OCI-M2 (cell line): ENCODE results near the gene C13orf46.

Source experiments
- DNase-seq: peaks from one replicate; lab custom pipeline; 2025; ENCODE audit not compliant: unreplicated experiment; lab: John Stamatoyannopoulos, UW

Gene C13orf46

DNA sequence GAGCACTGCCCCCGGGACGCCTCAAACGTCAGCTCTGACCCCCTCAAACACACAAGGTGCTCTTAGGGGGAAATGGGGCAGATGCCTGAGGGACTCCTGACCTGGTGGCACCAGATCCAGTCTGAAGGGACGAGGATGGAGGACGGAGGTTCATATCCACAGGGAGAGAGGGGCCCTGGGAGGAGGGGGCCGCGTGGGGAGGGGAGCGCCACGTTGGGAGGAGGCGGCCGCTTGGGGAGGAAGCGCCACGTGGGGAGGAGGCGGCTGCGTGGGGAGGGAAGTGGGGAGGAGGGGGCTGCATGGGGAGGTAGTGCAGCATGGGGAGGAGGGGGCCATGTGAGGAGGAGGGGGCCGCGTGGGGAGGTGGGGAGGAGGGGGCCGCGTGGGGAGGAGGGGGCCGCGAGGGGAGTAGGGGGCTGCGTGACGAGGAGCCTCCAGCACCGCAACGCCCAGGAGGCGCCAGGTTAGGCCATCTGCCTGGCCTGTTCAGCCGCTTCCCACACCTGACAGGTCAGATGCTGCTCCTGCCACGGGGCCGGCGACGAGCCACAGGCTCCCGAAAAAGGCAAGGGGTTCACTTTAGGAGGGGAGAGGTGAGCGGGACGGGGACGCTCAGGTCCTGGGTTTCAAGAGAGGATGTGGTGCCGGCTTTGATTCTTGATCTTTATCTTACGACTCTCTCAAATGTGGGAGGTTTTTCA is 36.7 kb upstream of the C13orf46 start:
- DNase-seq: no peak

GRCh38 chr13:114009590-114010400 is 35.9 kb upstream of the C13orf46 start:
- DNase-seq: no peak

- no peak for DNase-seq
Observed at GRCh38 chr13:114008964-114009589, 35.2 kb upstream of the C13orf46 start.

GRCh38 chr13:114007566-114007965 is 33.7 kb upstream of the C13orf46 start:
- no peak for DNase-seq

DNA sequence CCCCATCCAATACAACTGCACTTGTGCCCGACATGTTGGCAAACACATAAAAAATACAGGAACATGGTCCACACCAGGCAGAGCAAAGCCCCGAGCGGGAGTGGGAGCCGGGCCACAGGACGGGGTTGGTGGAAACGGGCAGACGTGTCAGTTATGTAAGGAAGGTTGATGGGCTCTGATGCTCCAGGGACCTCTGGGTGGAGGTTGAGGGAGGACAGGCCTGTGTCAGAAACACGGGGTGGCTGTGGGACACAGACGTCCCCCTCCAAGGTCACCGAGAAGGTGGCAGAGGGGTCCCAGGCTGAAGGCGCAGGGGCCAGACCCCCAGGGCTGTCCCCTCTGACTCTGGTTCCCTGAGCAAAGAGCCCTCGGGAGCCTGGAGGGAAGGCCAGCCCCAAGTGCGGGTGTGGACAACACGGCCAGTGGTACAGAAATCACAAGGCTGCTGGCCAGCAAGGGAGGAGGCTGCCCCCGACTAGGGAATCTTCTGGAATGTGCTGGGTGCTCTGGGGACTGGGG is 31.4 kb upstream of the C13orf46 start:
- DNase-seq: no peak

DNA sequence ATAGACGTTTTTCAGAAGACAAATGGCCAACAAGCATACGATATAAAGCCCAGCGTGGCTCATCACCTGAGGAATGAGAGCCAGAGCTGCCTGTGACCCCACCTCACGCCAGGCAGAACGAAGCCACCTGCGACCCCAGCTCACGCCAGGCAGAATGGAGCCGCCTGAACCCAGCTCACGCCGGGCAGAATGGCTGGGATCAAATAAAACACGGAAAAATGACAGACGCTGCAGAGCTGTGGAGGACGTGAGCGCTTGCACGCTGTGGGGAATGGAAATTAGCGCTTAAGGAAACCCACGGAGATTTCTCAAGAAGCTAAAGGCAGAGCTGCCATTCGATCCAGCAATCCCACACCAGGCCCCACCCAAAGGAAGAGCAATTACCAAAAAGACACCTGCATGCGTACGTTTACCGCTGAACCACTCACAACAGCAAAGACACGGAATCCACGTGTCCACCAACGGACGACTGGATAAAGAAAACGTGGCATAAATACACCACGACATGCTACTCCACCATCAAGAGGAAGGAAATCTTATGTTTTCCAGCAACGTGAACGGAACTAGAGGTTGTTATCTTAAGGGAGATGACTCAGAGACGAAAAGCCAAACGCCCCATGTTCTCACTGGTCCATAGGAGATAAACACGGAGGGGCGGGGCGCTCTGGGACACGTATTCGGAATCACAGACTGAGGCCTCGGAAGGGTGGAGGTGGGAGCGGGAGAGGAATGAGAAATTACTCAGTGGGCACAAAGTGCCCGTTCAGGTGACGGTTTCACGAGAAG is 30.7 kb upstream of the C13orf46 start:
- DNase-seq: no peak

DNA sequence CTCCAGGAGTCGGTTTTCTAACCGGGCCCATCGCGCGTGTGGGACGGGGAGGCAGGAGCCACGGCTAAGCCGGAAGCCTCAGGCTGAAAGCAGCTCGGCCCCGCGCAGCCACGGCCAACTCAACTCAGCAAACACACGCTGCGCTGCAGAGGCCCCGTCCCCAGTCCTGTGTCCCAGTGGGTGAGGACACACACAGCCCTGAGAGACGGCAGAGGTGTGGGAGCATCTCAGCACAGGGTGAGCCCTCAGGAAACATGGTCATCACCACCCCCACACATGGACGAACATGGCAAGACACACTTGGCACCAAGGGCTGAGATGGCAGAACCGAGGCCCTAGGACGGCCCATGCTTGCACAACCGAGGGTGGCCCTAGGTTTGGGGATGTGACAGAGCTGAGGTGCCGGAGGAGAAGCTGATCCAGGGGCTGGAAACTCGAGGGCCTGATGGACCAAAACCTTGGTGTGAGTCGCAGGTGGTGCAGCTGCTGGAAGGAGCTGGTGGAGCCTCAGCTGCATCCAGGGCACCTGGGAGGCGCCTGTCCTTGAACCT is 29.0 kb upstream of the C13orf46 start:
- DNase-seq: no peak

DNA sequence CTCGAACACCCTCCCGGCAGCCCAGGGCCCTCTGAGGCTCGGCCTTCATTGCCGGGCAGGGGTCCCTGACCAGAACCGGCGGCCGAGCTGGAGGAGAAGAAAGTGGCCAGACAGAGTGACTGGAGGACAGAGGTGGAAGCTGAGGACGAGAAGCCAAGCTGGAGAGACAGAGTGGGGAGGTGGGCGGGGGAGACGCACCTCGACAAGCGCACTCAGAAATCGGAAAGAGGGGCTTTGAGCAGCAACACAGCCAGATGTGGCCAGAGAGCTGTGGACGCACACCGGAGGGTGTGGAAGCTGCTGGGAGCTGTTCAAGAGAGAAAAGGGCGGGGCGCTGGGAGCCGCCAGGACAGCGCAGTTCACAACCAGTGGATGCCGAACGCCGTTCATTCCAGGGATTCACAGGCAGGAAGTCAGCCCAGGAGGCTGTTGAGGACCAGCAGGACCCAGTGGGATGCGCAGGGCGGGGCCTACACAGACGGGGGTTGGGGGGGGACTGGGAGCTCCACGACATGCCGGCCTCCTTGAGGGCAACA is 28.2 kb upstream of the C13orf46 start:
- DNase-seq: no peak

- DNase-seq: no peak
Observed at GRCh38 chr13:114001331-114002008, 27.6 kb upstream of the C13orf46 start.

GRCh38 chr13:114000151-114001040 is 26.5 kb upstream of the C13orf46 start:
- no peak for DNase-seq

- no peak for DNase-seq
Observed at GRCh38 chr13:113999618-113999910, 25.7 kb upstream of the C13orf46 start.

- no peak for DNase-seq
Observed at GRCh38 chr13:113998781-113999617, 25.1 kb upstream of the C13orf46 start.

DNA sequence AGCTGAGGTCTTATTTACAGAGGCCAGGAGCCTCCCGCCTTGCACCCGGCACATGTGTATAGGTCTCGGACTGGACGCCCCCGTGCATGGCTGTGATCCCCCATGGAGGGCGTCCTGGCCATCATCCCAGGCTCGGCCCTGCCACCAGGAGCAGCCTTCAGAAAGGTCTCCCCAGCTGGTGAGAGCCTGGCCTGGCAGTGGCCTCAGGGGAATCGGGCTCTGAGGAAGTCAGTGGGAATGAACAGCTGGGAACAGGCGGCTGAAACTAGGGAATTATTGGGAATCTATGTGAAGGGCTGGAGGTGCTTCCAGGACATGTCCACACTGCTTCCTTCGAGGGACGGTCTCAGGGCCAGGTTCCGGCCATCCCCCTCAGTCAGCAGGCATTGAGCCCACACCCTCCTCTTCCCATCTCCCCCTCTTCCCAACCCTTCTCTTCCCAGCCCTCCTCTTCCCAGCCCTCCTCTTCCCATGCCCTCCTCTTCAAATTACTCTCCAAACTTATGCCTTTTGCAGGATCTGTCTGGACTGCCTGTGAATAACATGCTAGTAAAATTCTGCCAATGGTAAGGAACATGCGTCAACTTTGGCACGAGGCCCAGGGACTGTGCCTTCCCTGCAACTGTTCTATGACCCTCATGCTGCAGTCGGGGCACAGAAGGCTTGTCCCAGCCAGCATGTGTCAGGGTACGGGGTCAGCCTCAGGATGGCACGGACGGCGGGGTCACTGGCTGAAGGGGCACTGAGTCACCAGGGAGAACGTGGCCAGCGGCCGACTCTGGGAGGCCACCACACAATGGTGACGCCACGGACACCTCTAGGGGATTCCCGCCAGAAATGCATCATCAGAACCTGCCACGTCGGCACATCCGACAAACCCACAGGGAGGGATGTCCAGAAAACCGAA is 24.2 kb upstream of the C13orf46 start:
- no peak for DNase-seq

DNA sequence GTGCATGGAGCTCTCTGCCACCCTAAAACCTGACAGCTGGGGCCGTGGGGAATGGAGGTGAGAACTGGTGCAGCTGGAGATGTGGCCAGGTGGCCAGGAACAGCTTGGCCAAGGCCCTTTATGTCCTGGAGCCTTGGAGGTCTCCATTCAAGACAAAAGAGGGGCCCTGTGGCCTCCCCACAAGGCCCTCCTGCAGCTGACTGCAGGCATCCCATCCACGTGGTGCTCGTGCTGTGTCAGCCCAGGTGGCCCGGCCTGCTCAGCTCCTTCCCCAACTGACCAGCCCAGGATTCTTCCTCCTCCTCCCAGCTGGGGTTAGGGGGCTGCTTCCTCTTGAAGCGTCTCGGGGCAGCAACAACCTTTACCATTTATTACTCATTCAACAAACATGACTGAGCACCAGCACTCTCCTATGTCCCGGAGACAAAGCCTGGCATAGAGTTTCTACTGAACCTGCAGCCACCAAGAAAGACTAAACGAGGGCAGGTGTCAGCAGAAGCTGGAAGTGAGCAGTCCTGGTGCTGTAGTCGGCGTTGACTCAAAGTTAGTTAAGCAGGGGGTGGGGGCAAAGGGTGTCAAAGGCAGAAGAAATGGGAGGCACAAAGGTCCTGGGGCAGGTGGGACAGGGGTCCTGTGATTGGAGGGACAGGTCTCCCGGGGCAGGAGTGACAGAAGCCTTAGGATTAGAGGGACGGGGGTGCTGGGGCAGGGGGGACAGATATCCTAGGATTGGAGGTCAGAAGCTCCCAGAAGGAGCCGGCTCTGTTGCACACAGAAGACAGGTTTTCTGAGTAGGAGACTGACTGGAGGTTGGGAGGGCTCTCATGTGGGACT is 23.3 kb upstream of the C13orf46 start:
- no peak for DNase-seq

DNA sequence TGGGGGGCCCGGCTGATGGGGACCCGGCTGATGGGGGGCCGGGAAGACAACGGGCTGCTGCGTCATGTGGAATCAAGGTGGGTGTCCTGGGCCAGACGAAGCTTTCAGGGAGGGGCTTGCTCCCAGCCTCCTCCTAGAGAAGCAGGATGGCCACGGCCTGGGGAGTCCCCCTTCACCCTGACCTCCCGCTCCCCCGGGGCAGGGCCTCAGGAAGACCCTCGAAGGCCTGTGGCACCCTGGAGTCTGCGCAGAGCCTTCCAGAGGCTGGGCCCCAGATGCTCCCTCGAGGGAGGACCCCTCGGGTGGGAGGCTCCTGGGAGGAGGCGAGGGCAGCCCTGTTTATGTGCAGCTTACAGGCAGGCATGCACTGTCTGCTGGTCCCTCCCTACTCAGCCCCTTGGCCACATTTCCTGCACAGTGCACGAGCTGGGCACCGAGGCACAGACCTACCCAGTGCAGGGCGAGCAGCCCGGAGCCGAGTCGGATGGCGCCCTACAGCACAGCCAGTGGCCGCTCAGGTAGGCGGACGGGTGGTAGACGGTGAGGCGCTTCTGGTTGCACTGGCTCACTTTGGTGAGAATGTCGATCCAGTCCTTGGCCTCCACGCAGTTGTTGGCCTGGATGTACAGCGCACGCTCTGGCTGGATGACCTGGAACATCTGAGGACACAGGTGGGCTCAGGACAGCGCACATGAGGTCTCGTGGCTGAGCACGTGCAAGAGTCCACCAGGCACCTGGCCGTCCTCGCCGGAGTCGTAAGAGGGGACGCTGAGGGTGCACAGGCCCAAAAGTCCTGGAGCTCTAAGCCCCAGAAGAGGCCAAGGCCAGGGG is 22.4 kb upstream of the C13orf46 start:
- DNase-seq: no peak
